ENCODE results near the gene BABAM2.

The BABAM2 gene

DNA sequence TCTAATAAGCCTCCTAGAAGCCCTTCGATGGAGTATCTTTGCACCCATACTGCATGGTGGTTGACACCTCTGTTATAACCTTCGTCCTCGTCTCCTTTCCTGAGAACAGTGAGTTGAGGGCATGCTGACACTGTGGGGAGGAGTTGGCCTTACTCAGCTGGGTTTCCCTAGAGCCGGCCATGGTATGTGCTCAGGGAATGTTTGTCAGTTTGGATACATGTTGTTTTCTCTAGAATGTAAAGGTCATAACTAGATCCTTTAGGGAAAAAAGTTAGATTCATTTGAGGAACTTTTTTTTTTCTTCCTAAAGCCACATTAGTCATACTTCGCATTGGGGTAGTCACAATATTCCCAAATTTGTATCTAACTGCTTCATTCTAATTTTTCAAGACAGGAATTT is 396.1 kb downstream of the BABAM2 start:
- DNase-seq = no peak
- Histone ChIP-seq H3K27me3 (ENCODE audit: insufficient read depth, low read depth, severe bottlenecking) (no peaks in the 10 kb centered on the region), H3K4me3 (ENCODE audit: low read depth, low read length) (no peak overlapping the region), H3K27ac (no peak overlapping the region), H3K36me3 (no peaks in the 10 kb centered on the region), H3K9me3 (ENCODE audit: severe bottlenecking) (no peaks in the 10 kb centered on the region)
- TF ChIP-seq, protein P1, sequence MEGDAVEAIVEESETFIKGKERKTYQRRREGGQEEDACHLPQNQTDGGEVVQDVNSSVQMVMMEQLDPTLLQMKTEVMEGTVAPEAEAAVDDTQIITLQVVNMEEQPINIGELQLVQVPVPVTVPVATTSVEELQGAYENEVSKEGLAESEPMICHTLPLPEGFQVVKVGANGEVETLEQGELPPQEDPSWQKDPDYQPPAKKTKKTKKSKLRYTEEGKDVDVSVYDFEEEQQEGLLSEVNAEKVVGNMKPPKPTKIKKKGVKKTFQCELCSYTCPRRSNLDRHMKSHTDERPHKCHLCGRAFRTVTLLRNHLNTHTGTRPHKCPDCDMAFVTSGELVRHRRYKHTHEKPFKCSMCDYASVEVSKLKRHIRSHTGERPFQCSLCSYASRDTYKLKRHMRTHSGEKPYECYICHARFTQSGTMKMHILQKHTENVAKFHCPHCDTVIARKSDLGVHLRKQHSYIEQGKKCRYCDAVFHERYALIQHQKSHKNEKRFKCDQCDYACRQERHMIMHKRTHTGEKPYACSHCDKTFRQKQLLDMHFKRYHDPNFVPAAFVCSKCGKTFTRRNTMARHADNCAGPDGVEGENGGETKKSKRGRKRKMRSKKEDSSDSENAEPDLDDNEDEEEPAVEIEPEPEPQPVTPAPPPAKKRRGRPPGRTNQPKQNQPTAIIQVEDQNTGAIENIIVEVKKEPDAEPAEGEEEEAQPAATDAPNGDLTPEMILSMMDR (IDR thresholded peaks at IDR 0.05; ENCODE audit: low read depth, low read length) = no peak

DNA sequence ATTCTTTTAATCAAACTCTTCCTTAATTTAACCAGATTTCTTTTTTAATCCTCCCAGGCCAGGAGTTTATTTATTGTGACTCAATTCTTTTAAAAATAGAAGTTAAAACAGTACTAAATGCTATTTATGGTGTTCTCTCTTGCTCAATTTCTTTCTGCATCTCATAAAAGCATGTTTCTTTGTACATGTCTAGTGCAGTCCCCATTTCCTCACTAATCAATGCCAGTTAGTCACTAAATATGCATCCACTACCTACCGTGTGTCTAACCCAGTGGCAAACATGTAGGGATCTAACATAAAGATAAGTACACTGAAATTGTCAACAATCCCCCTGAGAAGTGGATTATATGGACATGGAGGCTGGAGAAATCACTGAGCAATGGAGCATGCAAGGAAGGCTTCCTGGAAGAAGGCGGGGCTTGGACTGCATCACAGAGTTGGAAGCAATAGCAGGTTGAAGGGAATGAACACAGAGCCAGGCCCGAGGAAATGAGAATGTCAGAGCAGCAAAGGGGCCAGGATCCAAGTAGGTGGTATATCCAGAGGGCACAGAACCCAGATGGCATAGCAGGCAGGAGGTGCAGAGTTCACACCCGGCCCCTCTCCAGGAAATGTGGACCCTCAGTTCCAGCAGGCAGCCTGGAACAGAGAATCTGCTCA is 396.9 kb downstream of the BABAM2 start:
- no peak overlapping the region for H3K27ac ChIP-seq
- H3K36me3 ChIP-seq = no peaks in the 10 kb centered on the region
- no peaks in the 10 kb centered on the region for H3K27me3 ChIP-seq (ENCODE audit: insufficient read depth, low read depth, severe bottlenecking)
- no peaks in the 10 kb centered on the region for H3K9me3 ChIP-seq (ENCODE audit: severe bottlenecking)
- TF ChIP-seq, protein P1 (IDR thresholded peaks at IDR 0.05; ENCODE audit: low read depth, low read length) = no peak
- no peak for DNase-seq
- no peak overlapping the region for H3K4me3 ChIP-seq (ENCODE audit: low read depth, low read length)

DNA sequence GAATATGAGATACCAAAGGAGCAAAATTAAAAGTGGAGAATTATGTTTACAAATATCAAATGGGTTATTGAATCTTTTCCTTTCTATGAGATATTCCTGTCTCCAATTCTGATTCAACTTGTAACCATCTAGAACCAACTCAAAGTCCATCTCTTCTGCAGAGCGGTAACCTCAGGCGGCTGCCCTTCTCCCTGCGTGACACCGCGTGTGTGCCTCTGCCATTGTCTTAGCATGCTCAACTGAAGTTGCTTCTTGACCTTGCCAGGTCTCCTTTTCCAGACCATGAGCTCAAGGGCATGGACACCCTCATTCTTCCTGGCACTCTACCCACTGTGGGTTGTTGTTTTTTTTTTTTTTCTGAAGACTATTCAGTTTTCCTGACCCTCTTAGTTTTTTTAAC is 398.1 kb downstream of the BABAM2 start:
- TF ChIP-seq, protein P1 (IDR thresholded peaks at IDR 0.05; ENCODE audit: low read depth, low read length) = no peak
- Histone ChIP-seq H3K27me3 (ENCODE audit: insufficient read depth, low read depth, severe bottlenecking) (no peaks in the 10 kb centered on the region), H3K9me3 (ENCODE audit: severe bottlenecking) (no peaks in the 10 kb centered on the region), H3K4me3 (ENCODE audit: low read depth, low read length) (no peak overlapping the region), H3K27ac (no peak overlapping the region), H3K36me3 (no peaks in the 10 kb centered on the region)
- no peak for DNase-seq

DNA sequence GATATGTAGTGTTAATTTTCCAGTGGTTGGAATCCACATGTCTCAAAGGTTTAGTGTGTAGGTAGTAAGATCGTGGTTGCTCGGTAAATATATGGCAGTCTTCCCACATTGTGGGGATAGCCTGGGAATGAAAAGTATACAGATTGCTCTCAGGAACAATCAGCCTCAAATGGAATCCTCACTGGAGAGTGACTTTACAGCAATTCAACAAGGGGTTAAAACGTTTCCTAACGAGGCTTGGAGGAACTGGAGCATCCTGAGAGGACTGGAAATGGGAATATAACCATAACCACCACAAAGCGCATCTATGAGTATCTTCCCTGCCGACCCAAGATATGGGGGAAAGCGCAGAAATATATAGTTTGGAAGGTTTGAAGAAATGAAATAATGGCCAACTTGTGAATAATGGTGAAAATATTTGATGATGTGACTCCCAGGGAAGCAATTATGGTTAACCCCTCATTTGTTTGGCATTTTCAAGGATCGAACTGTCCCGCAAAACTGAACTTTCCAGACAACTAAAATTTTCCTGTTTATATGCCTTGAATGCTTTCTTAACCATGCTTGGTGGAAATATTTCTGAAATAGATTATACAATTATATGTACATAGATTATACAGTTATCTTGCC is 401.4 kb downstream of the BABAM2 start:
- no peak overlapping the region for H3K27ac ChIP-seq
- H3K4me3 ChIP-seq (ENCODE audit: low read depth, low read length) = no peak overlapping the region
- TF ChIP-seq, protein P1 (IDR thresholded peaks at IDR 0.05; ENCODE audit: low read depth, low read length) = no peak
- H3K27me3 ChIP-seq (ENCODE audit: insufficient read depth, low read depth, severe bottlenecking) = no peaks in the 10 kb centered on the region
- no peaks in the 10 kb centered on the region for H3K36me3 ChIP-seq
- no peaks in the 10 kb centered on the region for H3K9me3 ChIP-seq (ENCODE audit: severe bottlenecking)
- no peak for DNase-seq

DNA sequence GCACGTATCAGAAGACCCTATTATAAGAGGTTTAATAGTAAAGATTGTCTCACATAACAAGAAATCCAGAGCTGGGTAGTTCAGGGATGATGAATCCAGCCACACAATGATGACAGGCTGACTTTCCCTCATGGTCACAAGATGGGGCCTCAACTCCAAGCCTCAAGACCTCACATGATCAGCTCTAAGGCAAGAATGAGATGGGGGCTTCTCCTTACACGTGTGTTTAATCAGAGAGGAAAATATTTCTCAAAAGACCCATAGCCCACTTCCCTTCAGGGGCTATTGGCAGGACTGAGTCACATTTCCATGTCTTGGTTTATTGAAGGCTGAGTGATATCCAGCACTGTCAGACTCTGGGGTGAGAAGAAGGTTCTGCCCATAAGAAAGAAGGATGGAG is 402.0 kb downstream of the BABAM2 start:
- Histone ChIP-seq H3K27me3 (ENCODE audit: insufficient read depth, low read depth, severe bottlenecking) (no peaks in the 10 kb centered on the region), H3K9me3 (ENCODE audit: severe bottlenecking) (no peaks in the 10 kb centered on the region), H3K4me3 (ENCODE audit: low read depth, low read length) (no peak overlapping the region), H3K27ac (no peak overlapping the region), H3K36me3 (no peaks in the 10 kb centered on the region)
- no peak for DNase-seq
- TF ChIP-seq, protein P1 (IDR thresholded peaks at IDR 0.05; ENCODE audit: low read depth, low read length) = no peak

DNA sequence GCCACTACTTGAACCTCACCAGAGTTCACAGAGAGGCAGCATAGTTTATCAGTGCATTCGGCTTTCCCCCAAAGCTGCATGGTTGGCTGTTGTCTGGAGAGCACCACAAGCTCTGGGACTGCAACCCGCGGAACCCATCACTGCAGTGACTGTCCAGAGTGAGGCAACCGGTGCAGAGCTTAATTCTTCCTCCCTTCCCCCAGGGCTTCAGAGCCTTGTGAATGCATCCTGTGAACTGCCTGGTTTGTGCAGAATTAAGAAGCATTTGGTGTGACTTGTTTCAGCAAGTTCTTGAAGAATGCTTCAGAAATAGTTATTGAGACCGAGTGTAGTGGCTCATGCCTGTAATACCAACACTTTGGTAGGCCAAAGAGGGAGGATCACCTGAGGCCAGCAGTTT is 402.9 kb downstream of the BABAM2 start:
- H3K27me3 ChIP-seq (ENCODE audit: insufficient read depth, low read depth, severe bottlenecking) = no peaks in the 10 kb centered on the region
- H3K36me3 ChIP-seq = no peaks in the 10 kb centered on the region
- no peaks in the 10 kb centered on the region for H3K9me3 ChIP-seq (ENCODE audit: severe bottlenecking)
- TF ChIP-seq, protein P1 (IDR thresholded peaks at IDR 0.05; ENCODE audit: low read depth, low read length) = no peak
- H3K4me3 ChIP-seq (ENCODE audit: low read depth, low read length) = no peak overlapping the region
- no peak for DNase-seq
- no peak overlapping the region for H3K27ac ChIP-seq

Data from WERI-Rb-1 (cell line).